HFF-Myc (cell line): Measurements from ENCODE around the gene ACR.
"Not testable (repeated sequence)": the region's sequence is repeated elsewhere in the genome, so short reads cannot be mapped to it uniquely, and the experiment has no call there.

ENCODE experiments used
- DNase-seq: peaks from one replicate; pipeline ENCODE4 v3.0.0-alpha.2; 2011; ENCODE audit warnings: low read depth; ENCODE audit errors: extremely low read depth
- H3K4me3 ChIP-seq: replicated peaks from 2 replicates; pipeline ENCODE4 v1.5.1; 2011; ENCODE audit warnings: low read depth, mild to moderate bottlenecking, control low read depth, low read length

ACR gene

DNA sequence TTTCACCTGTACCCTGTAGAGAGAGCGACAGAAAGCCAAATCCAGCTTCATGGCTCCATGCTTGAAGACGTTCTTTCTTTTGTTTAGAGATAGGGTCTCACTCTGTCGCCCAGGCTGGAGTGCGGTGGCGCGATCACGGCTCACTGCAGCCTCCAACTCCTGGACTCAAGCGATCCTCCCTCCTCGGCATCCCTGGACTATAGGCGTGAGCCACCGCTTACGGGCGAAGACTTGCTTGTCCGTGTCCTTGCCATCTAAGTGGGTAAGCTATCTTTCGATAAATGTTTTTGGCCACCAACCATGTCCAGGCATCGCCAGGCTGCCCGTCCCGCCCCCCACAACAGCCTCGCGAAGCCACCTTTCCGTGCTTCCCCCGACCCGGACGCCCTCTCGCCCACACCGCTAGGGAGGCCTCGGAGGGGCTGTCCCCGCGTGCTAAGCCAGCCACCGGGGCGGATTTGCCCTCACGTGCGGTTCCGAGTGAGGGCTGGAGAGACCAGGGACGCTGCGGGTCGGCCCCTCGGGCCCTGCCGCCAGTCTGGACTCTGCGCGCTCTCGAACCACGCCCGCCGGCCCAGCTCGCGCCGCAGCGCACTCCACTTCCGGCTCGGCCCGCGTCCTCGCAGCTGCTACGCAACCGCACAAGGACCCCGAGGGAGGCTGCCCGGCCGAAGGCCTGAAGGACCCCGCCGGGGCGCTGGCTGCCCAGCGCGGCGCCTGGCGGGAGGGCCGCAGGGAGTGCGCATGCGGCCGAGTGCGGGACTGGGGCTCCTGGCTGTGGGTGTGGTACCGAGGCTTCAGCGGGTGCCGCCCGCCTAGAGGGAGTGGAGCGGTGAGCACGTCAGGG is 45.3 kb downstream of the ACR start, which contains the start of gene RABL2B:
Gene RABL2B, minus strand, starts transcription at position 604 of the 847 bp plus-strand sequence. CDS start 1,342 bp downstream, outside the sequence.
- peak; percentile 69 for DNase-seq
- H3K4me3 ChIP-seq: peak within 1 kb of the TSS; percentile 53

DNA sequence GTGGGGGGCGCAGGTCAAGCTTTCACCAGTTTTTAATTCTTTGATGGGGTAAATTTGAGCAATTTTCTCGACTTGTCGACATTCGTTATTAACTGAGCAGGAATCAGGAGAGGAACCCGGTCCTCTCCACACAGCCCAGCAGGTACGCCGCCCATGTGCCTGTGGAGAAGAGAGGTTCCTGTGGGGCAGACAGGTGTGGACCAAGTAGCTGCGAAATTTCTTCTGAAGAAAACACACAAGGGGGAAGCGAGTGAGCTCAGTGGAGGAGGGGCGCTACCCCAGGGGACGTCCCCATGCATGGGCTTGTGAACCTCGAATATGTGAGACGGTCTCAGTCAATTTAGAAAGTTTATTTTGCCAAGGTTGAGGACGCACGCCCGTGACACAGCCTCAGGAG is 45.9 kb downstream of the ACR start:
- not testable (repeated sequence) for DNase-seq

GRCh38 chr22:50785289-50785688 is 47.3 kb downstream of the ACR start:
- DNase-seq, H3K4me3 ChIP-seq: not testable (repeated sequence)

More for the DNA sequence above, 45.9 kb downstream of the ACR start:
- H3K4me3 ChIP-seq: peak overlapping the region; percentile 53

DNA sequence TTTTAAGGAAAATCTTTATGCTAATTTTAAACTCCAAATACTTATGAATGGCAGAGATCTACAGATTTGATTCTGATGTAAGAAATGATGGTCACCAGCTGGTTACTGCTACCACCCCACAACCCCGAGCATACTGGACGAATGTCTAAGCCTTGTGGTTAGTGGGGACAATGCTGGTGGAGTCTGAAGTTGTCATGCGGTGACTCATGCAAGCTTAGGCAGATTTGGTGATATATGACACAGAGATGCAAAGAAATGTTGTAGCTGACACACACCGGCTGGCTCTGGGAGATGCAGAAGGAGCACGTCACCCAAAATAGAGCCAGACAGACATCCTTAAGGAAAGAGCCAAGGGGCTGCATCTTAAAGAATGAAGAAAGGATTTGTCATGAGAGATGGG is 48.9 kb downstream of the ACR start:
- not testable (repeated sequence) for DNase-seq, H3K4me3 ChIP-seq
